Activated CD4-positive, alpha-beta T cell treated with anti-CD3 and anti-CD28 coated beads, Interleukin-2, Interleukin-6, amounts not matched to agents 100 ng/mL and 50 ng/mL, durations not matched to agents 16 hours and 8 hours (primary cell): Measurements from ENCODE around the gene HDAC7.
"Not testable (repeated sequence)": the region's sequence is repeated elsewhere in the genome, so short reads cannot be mapped to it uniquely, and the experiment has no call there.

ENCODE experiments used
- DNase-seq: peaks from one replicate; pipeline ENCODE4 v3.0.0-alpha.2; 2020

The HDAC7 gene

DNA sequence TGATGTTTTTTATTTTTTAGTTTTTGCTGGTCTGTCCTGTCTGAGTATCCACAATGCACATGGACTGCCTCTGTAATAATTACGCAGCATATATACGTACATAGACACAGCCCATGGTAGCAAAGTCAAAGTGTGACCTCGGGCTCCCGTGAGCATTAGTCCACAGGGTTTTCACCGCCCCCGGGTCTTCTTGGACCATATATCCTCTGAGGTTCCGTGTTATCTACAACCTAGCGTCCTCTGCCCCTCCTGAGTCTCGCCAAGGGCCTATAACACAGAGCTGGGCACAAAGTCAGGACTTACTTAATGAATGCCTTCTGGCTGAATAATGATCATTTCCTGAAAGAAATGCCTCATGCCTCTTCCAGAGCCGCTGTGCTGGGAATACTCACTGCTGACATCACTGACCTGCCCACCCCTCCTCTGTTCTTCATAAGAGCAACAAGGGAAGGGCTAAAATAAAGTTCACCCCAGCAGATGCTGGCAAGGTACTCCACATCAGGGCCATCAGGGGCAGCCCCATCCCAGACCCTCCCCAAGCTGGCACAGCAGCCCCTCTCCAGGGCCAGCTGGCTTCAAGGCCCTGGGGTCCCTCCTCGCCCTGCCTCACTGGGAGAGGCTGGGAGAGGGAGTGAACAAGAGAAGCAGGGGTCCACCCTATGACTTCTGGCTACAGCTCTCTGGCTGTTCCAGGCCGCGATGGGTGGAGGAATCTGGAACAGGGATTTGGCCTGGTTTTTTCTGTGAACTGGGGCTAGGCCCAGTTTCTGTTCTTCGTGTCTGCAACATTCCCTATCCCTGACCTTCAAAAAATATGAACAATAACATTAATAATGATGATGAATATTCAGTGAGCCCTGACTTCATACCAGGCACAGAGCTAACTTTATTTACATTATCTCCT is 7.9 kb downstream of the HDAC7 start:
- DNase-seq: no peak

DNA sequence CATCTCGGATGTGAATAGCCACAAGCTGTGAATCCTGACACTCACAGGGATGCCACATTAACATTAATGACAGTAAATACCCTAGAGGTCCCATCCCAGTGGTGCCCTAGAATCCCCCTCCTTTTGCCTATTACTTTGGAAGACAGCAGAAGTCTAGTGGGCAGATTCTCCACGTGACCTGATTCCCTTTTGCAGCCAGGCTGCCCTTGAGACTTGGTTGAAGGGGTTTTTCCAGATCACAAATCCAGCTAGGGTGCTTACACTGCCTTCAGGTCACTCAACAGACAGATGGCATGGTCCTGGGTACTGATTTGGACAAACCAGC is 8.7 kb downstream of the HDAC7 start:
- DNase-seq: no peak

DNA sequence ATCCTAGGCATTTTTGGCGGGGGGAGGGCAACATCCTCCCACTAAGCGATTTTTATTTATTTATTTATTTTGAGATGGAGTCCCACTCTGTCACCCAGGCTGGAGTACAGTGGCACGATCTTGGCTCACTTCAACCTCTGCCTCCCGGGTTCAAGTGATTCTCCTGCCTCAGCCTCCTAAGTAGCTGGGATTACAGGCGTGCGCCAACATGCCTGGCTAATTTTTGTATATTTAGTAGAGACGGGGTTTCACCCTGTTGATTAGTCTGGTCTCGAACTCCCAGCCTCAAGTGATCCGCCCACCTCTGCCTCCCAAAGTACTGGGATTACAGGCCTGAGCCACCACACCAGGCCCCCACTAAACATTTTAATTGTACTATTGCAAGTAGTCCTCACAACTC is 10.2 kb downstream of the HDAC7 start:
- DNase-seq: not testable (repeated sequence)

DNA sequence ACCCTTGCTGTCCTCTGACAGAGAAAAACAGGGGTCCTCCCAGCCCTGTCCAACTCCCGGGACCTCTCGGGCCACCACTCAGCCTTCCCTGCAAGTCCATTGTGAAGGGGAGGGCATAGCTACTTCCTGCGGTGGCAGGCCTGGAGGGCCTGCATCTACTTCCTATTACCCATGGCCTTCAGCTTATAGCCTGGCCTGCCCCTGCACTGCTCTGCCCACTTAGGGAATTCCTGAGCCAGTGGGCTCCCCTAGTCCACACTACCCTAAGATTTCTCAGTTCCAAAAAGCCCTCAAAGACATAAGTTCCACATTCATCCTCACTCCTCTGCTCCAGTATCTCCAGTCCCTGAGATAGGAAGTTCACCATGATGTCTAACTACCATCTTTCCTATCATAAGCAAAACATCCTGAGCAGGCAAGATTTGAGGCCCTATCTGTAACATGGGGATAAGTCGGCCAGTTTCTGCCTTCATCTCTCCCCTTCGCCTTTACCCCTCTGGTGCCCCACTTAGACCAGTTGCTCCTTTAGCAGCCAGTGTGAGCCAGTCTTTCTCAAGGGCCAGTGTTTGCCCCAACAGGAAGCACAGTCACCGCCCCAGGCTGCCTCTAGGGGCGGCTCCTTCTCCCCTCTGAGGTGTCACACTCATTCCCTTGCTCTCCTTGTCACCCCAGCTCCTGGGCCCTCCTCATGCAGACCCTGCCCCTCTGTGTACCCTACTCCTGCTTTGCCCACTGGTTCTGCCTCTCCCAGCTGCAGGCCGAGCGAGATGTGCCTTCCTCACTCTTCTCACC is 10.9 kb downstream of the HDAC7 start:
- peak; percentile 81 for DNase-seq

DNA sequence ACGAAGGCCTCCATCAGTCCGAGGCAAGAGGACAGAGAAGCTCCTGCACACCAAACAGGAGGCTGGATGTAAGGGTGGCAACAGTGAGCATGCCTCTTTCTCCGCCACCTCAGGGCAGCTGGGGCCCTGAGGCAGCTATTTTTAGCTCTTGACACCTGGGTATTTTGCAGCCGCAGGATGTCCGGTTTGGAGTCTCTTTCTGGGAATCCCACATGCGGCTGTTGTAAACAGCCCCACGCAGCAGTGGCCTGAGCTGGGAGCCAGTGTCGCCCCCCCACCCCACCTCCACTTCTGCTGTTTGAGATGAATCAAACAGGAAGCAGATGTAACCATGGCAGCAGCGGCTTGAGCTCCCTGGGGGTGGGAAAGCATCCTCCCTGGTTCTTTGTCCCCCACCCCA is 11.7 kb downstream of the HDAC7 start:
- DNase-seq: peak; percentile 93

DNA sequence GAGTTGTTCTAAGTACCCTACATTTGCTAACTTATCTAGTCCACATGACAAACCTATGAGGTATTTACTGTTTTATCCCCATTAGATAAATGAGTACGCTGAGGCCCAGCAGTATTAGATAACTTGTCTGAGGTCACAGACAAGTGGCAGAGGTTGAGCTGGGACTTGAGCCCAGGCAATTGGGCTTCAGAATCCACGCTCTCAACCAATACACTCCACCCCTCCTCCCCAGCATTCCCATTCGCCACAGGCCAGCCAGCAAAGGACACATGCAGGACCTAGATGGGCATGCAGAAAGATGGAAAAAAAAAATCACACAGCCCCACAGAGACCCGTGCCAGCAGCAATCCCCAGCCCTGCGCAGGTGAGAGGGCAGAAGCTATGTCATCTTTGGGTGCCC is 12.4 kb downstream of the HDAC7 start:
- no peak for DNase-seq

DNA sequence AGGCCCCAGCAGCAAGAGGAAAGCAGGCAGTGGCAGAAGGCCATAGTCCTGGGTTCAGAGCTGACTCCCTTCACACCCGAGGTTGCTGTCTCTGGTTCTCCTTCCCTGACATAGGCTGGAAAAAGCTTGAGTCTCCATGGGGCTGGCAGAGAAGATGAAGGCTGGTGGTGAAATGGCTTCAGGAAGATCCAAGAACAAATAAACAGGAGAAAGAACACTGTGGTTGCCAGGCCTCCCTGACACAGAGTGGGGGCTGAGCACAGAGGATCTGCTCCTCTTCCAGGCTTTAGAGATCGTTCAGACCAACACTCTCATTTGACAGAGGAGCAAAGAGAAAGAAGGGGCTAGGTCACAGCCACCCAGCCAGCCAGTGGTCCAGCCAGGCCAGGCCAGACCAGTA is 14.3 kb downstream of the HDAC7 start:
- DNase-seq: no peak

- no peak for DNase-seq
Measured at GRCh38 chr12:47804171-47804570, 15.5 kb downstream of the HDAC7 start.

DNA sequence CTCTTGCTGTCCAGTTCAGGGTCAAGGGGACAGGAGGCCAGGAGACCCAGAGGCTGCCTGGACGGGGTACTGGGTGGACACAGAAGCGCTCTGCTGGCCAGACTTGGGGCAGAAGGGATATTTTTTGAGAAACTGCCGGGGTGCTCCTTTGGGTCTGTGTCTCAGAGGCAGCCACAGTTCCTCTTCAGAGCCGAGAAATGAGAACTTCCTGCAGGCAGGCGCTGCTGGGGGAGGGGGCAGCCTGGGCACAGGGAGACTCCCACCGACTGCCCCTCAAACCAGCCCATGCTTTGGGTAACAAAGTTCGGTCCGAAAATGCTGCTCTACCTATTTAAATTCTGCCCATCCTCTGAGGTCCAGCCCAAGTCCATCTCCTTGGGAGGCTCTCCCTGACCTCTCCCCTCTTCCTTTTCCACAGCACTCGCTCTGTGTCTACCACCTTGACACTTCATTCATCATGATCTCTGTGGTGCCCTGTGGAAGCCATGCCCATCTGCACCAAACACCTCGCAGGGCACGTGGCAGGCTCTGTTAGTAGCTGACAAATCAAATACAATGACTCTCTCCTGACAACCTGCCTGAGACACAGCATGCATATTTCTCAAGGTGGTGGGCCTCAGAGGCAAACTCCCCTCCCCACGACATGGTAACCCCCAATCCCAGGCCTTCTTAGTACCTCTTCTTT is 16.4 kb downstream of the HDAC7 start:
- DNase-seq: no peak

DNA sequence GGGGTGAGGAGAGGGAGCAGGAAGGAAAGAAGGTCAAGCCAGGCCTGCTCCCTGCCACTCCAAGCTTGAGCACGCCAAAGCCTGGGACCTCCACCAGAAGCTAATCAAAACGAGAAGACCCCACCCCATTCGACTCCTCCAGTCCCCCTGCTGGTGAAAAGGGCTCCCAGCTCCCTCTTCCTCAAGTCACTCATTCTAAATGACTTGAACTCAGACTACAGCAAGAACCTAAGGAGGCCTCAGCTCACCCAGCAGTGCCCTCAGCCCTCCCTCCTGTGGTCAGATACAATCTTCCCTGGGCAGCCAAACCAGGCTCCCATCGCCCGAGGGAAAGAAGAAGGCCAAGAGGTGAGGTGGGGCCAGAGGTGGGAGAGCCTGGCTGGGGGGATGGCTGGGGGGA is 17.4 kb downstream of the HDAC7 start:
- DNase-seq: no peak

DNA sequence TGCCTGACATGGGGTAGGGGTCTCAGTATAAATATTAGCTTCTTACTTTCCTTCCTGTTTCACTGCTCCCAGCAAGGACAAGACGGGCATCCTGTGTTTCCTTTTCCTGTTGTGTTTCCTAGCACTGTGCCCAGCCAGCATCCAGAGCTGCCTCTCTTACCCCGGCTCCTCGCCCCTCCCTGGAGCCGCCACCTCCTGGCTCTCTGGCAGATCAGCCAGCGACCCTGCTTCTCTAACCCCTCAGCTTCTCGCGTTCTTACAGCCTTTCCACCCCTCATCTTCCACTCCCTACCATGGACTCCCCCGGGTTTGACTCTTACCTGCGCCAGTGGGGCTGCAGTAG is 17.8 kb downstream of the HDAC7 start:
- no peak for DNase-seq

- DNase-seq: no peak
Measured at GRCh38 chr12:47801170-47801903, 18.4 kb downstream of the HDAC7 start.

- DNase-seq: no peak
Measured at GRCh38 chr12:47800582-47800981, 19.1 kb downstream of the HDAC7 start.

GRCh38 chr12:47799357-47799955 is 20.2 kb downstream of the HDAC7 start:
- no peak for DNase-seq

DNA sequence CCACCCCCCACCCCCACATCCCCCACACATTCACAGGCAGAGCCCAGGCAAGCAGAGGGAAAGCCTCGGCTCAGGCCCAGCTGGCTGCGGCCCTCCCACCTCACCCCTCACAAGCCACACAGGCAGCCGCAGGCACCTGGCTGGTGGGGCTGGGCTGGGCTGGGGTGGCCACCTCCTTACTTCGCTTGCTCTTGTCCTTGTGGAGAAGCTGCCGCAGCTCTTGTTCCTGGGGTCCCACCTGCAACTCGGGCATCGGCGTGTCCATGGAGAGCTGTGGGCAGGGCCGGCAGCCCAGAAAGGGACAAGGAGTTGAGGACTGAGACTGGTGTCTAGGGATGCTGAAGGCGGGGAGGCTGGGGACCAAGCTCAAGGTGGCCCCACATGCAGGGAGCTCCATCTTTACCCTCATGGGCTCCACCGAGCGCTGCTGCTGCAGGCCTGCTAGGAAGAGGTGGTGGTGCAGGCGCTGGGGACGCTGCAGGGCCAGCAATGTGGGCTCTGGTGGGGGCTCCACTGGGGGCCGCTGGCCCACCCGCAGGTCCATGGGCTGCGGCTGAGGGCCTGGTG is 21.2 kb downstream of the HDAC7 start:
- DNase-seq: no peak

DNA sequence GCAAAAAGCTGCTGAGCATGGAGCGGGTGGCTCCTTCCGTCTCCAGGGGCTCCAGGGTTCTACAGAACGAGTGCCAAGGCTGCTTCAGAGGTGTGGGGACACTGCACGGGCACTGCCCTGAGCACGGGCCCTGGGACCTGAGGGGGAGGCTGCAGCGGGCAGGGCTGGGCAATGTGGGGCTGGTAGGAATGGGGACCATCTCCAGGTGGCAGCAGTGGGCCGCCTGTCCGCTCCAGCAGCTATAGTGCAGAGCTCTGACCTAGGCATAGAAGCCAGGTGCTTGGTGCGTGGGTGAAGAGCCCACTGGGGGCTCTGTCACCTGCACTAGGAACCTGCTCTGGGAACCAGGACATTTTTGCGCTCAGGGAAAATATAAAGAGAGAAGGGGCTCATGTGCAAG is 22.3 kb downstream of the HDAC7 start:
- no peak for DNase-seq

- no peak for DNase-seq
Measured at GRCh38 chr12:47795814-47796411, 23.8 kb downstream of the HDAC7 start.

GRCh38 chr12:47795121-47795813 is 24.4 kb downstream of the HDAC7 start:
- DNase-seq: no peak

DNA sequence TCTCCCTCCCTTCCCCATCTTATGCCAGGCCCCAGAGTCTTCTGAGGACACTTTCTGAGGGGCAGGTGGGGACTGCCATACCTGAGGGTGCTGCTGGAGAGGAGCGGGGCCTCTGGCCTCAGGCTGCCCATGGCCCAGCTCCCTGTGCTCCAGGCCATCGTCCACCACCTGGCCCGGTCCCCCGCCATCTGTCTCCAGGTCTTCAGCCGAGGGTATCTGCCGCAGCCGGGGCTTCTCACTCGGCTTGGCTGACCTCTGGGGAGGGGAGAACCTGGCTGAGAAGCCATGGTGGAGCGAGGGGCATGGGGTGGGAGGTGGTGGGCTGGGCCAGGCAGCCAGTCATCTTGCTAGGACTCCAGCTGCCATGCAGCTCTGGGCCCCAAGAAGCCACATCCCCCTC is 25.0 kb downstream of the HDAC7 start:
- no peak for DNase-seq

- DNase-seq: no peak
Measured at GRCh38 chr12:47793015-47793681, 26.6 kb downstream of the HDAC7 start.

DNA sequence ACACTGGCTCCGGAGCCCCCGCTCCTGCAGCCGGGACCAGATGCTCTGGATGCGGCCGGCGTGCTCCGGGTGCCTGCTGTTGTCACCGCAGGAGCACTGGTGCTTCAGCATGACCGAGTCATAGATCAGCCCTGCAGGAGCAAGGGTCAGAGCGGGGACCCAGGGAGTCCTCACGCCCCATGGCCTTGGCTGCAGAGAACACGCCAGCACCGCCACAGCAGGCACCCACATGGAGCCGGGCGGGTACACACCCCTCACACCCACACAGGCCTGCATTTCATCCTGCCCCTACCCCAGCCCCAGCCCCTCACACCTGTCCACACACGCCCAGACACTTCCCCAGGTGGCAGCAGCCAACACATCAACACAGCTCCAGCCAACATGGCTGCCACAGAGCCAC is 27.8 kb downstream of the HDAC7 start:
- no peak for DNase-seq
